ENCODE measurements around the gene CD8B2. TPM values are rescaled to one million over a fixed set of nuclear protein-coding genes. Genes with fewer than 3 reads are reported as not detected.

Gene CD8B2
- total RNA-seq = not detected in 2 replicates

GRCh38 chr2:106486551-106487385 lies at the start of gene CD8B2:
CD8B2 (plus strand) TSS chr2:106487364; CDS start chr2:106487427, 63 bp downstream.

GRCh38 chr2:106468107-106468506 lies 19.1 kb upstream of the CD8B2 start, which contains the start of gene RGPD3:
RGPD3 (minus strand) TSS chr2:106468413; CDS start chr2:106468288, 125 bp downstream.

Other genes starting within 250 kb of the CD8B2 start
- 0.19 and 0.85 TPM in 2 replicates for gene RGPD3, start 19.0 kb upstream of the CD8B2 start, total RNA-seq